Natural killer cell (primary cell): ENCODE measurements around the gene XPNPEP2. TPM values are rescaled to one million over a fixed set of nuclear protein-coding genes. Genes with fewer than 3 reads are reported as not detected.

Experiments
- ATAC-seq, 3 donors: fragments of 150-1000 bp in 2 of 3; fragments of 200-7000 bp in 1 of 3; cut with Tn5 transposase; 1 replicate in 1 of 3; 2 replicates in 2 of 3; pipeline ENCODE4 v1.10.0; 2021; ENCODE audit warnings: mild to moderate bottlenecking in 2 of 3, moderate library complexity in 2 of 3
- DNase-seq, 2 donors: peaks; one replicate each; pipeline versions ENCODE4 v3.0.0 to v3.0.0-alpha.2; 2013 to 2021; ENCODE audit warnings: mixed read lengths in 1 of 2
- H3K27ac ChIP-seq: one replicate; pipeline ENCODE4 v1.5.1; 2013; ENCODE audit warnings: mild to moderate bottlenecking, low read length
- H3K27me3 ChIP-seq: one replicate; pipeline ENCODE4 v1.6.1; 2013; ENCODE audit warnings: low read length; ENCODE audit not compliant: control insufficient read depth, insufficient read depth
- H3K36me3 ChIP-seq: one replicate; pipeline ENCODE4 v1.6.1; 2013; ENCODE audit warnings: low read length; ENCODE audit not compliant: control insufficient read depth, insufficient read depth
- H3K4me1 ChIP-seq: one replicate; pipeline ENCODE4 v1.6.1; 2013; ENCODE audit warnings: low read length; ENCODE audit not compliant: control insufficient read depth, insufficient read depth
- H3K4me3 ChIP-seq: one replicate; pipeline ENCODE4 v1.5.1; 2013; ENCODE audit warnings: low read length
- H3K9me3 ChIP-seq: one replicate; pipeline ENCODE4 v1.6.1; 2013; ENCODE audit warnings: low read length; ENCODE audit not compliant: control insufficient read depth, insufficient read depth
- H3K27ac Mint-ChIP-seq, 2 donors: one replicate each; pipeline ENCODE4 v1.8.0; 2022; ENCODE audit warnings: mild to moderate bottlenecking in 2 of 2, mixed read lengths in 2 of 2, moderate library complexity in 1 of 2
- H3K27me3 Mint-ChIP-seq, 2 donors: one replicate each; pipeline ENCODE4 v1.8.0; 2022; ENCODE audit warnings: low read depth in 2 of 2, mixed read lengths in 2 of 2
- H3K36me3 Mint-ChIP-seq: one replicate; pipeline ENCODE4 v1.8.0; 2022; ENCODE audit warnings: mixed read lengths
- H3K4me1 Mint-ChIP-seq, 2 donors: one replicate each; pipeline ENCODE4 v1.8.0; 2022; ENCODE audit warnings: mixed read lengths in 2 of 2
- H3K4me3 Mint-ChIP-seq: one replicate; pipeline ENCODE4 v1.8.0; 2022; ENCODE audit warnings: mild to moderate bottlenecking, moderate library complexity, mixed read lengths
- H3K9me3 Mint-ChIP-seq, 2 donors: one replicate each; pipeline ENCODE4 v1.8.0; 2022; ENCODE audit warnings: mixed read lengths in 2 of 2
- CTCF ChIP-seq: fragments of 200-600 bp; IDR thresholded peaks from one replicate; pipeline ENCODE4 v1.8.0; 2022; ENCODE audit warnings: antibody characterized with exemption
- WGBS: methylation state at CpG from one replicate; pipeline ENCODE4 v1.1.7; 2013; ENCODE audit warnings: missing lambda C conversion rate; ENCODE audit not compliant: insufficient coverage; 5-methylcytosine and 5-hydroxymethylcytosine counted together
- intact Hi-C: fragments of 100-400 bp; cut with micrococcal nuclease; formaldehyde crosslinking; loops from one replicate; pipeline ENCODE4 v1.14.2; 2022
- total RNA-seq, 4 donors: library from RNA; stranded (reverse); fragments of 120-200 nt in 1 of 4; gene quantifications; one replicate each; pipeline versions ENCODE4 v1.2.3 to v1.2.4, GENCODE V29; 2013 to 2022

The XPNPEP2 gene, protein sequence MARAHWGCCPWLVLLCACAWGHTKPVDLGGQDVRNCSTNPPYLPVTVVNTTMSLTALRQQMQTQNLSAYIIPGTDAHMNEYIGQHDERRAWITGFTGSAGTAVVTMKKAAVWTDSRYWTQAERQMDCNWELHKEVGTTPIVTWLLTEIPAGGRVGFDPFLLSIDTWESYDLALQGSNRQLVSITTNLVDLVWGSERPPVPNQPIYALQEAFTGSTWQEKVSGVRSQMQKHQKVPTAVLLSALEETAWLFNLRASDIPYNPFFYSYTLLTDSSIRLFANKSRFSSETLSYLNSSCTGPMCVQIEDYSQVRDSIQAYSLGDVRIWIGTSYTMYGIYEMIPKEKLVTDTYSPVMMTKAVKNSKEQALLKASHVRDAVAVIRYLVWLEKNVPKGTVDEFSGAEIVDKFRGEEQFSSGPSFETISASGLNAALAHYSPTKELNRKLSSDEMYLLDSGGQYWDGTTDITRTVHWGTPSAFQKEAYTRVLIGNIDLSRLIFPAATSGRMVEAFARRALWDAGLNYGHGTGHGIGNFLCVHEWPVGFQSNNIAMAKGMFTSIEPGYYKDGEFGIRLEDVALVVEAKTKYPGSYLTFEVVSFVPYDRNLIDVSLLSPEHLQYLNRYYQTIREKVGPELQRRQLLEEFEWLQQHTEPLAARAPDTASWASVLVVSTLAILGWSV
- 1 to 10 TPM in 2 of 3 donors, under 1 TPM in 1; 0.96 to 2.6 (median 1.6) TPM for total RNA-seq
- total RNA-seq (2013) = 1.1 TPM

DNA sequence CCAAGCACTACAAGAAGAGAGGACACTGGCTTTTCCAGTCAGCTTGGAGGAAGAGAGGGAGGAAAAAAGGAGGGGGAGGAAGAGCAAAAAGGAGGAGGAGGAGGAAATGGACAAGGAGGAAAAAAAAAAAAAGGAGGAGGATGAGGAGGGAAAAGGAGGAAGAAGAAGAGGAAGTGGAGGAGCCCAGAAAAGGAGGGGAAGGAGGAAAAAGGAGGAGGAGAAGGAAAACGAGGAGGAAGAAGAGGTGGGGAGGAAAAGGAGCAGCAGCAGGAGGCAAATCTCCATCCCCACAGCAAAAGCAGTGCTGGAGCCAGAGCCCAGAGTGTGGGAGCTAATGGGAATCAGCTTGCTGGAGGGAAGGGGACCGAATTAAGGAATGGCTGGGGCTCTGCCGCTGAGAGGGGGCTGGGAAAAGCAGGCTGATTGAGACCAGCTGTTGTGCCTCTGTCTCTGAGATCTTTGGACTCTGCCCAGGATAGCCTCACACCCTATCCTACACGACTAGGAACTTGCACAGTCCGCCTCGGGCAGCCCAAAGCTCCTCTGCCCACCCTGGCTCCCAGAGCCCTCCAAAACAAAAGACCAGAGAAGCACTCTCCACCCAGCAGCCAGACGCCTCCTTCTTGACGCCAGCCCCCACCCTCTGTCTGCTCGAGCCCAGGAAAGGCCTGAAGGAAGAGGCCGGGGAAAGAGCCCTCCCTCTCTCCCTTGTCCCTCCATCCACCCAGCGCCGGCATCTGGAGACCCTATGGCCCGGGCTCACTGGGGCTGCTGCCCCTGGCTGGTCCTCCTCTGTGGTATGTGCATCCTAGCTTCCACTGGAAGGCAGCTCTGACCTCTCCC lies at the start of gene XPNPEP2:
Gene XPNPEP2, plus strand, starts transcription at position 514 of the 843 bp plus-strand sequence. Its CDS starts 235 bp downstream, at position 749.
- DNase-seq = no peak
- no peaks in the 10 kb centered on the region for H3K27me3 Mint-ChIP-seq
- no peaks in the 10 kb centered on the region for H3K36me3 ChIP-seq
- no peaks in the 10 kb centered on the region for H3K9me3 ChIP-seq
- no peak within 1 kb of the TSS for H3K4me3 ChIP-seq
- H3K4me1 ChIP-seq = peaks cover 47% of the 10 kb centered on the region
- WGBS = 87% methylated on average over 9 of the region's 13 CpGs
- H3K27ac Mint-ChIP-seq = peak within 1 kb of the TSS in 1 of 2 donors; percentile 45
- H3K27ac ChIP-seq = no peak within 1 kb of the TSS
- H3K4me1 Mint-ChIP-seq = peaks cover 22 to 26% of the 10 kb centered on the region in 2 donors
- H3K27me3 ChIP-seq = no peaks in the 10 kb centered on the region
- TF ChIP-seq CTCF = no peak
- no peak within 1 kb of the TSS for H3K4me3 Mint-ChIP-seq
- no peaks in the 10 kb centered on the region for H3K9me3 Mint-ChIP-seq
- H3K36me3 Mint-ChIP-seq = no peaks in the 10 kb centered on the region
- ATAC-seq = no peak
- intact Hi-C loops = no loop called here

- Histone ChIP-seq H3K36me3 (no peaks in the 10 kb centered on the region), H3K27ac (no peak overlapping the region), H3K27me3 (no peaks in the 10 kb centered on the region), H3K9me3 (no peaks in the 10 kb centered on the region), H3K4me3 (no peak overlapping the region), H3K4me1 (no peaks in the 10 kb centered on the region)
- no peaks in the 10 kb centered on the region for H3K4me1 Mint-ChIP-seq
- intact Hi-C loops = no loop called here
- H3K27me3 Mint-ChIP-seq = no peaks in the 10 kb centered on the region
- WGBS = no CpG with 5 or more reads among the region's 5 CpGs
- H3K27ac Mint-ChIP-seq = no peak overlapping the region
- DNase-seq (no peak), ATAC-seq (no peak)
- H3K36me3 Mint-ChIP-seq = no peaks in the 10 kb centered on the region
- H3K9me3 Mint-ChIP-seq = no peaks in the 10 kb centered on the region
- no peak overlapping the region for H3K4me3 Mint-ChIP-seq
- TF ChIP-seq CTCF = no peak
These were observed 49.0 kb upstream of the XPNPEP2 start for GRCh38 chrX:129689796-129690195.

GRCh38 chrX:129690435-129690834 lies 48.3 kb upstream of the XPNPEP2 start:
- H3K27ac ChIP-seq = no peak overlapping the region
- H3K36me3 ChIP-seq = no peaks in the 10 kb centered on the region
- 87% methylated on average over 8 of the region's 10 CpGs for WGBS
- intact Hi-C loops = no loop called here
- no peaks in the 10 kb centered on the region for H3K36me3 Mint-ChIP-seq
- H3K27ac Mint-ChIP-seq = no peak overlapping the region
- H3K9me3 Mint-ChIP-seq = no peaks in the 10 kb centered on the region
- H3K27me3 Mint-ChIP-seq = peaks cover 0 to 5% of the 10 kb centered on the region in 2 donors
- TF ChIP-seq CTCF = no peak
- ATAC-seq = no peak
- no peaks in the 10 kb centered on the region for H3K9me3 ChIP-seq
- no peak overlapping the region for H3K4me3 Mint-ChIP-seq
- no peak overlapping the region for H3K4me3 ChIP-seq
- no peak for DNase-seq
- no peaks in the 10 kb centered on the region for H3K4me1 ChIP-seq
- no peaks in the 10 kb centered on the region for H3K27me3 ChIP-seq
- no peaks in the 10 kb centered on the region for H3K4me1 Mint-ChIP-seq
